HG03039 (cell line): ENCODE measurements around the gene DNPEP.
"Not testable (repeated sequence)": the region's sequence is repeated elsewhere in the genome, so short reads cannot be mapped to it uniquely, and the experiment has no call there.

ENCODE experiments used
- ATAC-seq: cut with Tn5 transposase; IDR thresholded peaks from one replicate; pipeline ENCODE4 v1.9.1; 2021; ENCODE audit warnings: mild to moderate bottlenecking, moderate library complexity; ENCODE audit not compliant: unreplicated experiment

DNPEP gene

GRCh38 chr2:219419331-219420197 is 31.9 kb upstream of the DNPEP start:
- ATAC-seq: no peak

- no peak for ATAC-seq
These were observed 31.3 kb upstream of the DNPEP start for GRCh38 chr2:219419012-219419324.

GRCh38 chr2:219418155-219419011 is 30.7 kb upstream of the DNPEP start, which contains the start of gene DES:
Gene DES, plus strand, starts transcription at chr2:219418377. Its CDS starts 86 bp downstream, at chr2:219418463.
- no peak for ATAC-seq

- ATAC-seq: no peak
These were observed 29.7 kb upstream of the DNPEP start for GRCh38 chr2:219417374-219417773.

- no peak for ATAC-seq
These were observed 29.2 kb upstream of the DNPEP start for GRCh38 chr2:219416938-219417337.

- ATAC-seq: no peak
These were observed 28.5 kb upstream of the DNPEP start for GRCh38 chr2:219416235-219416602.

- no peak for ATAC-seq
These were observed 28.0 kb upstream of the DNPEP start for GRCh38 chr2:219415580-219416234.

- ATAC-seq: no peak
These were observed 27.1 kb upstream of the DNPEP start for GRCh38 chr2:219414857-219415256.

- ATAC-seq: no peak
These were observed 22.7 kb upstream of the DNPEP start for GRCh38 chr2:219410390-219410789.

- no peak for ATAC-seq
These were observed 21.9 kb upstream of the DNPEP start for GRCh38 chr2:219409619-219410018.

- ATAC-seq: no peak
These were observed 20.9 kb upstream of the DNPEP start for GRCh38 chr2:219408631-219409030.

GRCh38 chr2:219408204-219408603 is 20.5 kb upstream of the DNPEP start:
- ATAC-seq: no peak

- not testable (repeated sequence) for ATAC-seq
These were observed 19.6 kb upstream of the DNPEP start for GRCh38 chr2:219407343-219407742.

GRCh38 chr2:219406861-219407230 is 19.1 kb upstream of the DNPEP start:
- ATAC-seq: no peak

- ATAC-seq: no peak
These were observed 18.5 kb upstream of the DNPEP start for GRCh38 chr2:219405958-219406860.

- no peak for ATAC-seq
These were observed 17.7 kb upstream of the DNPEP start for GRCh38 chr2:219405451-219405850.

- ATAC-seq: no peak
These were observed 17.2 kb upstream of the DNPEP start for GRCh38 chr2:219404954-219405353.

- ATAC-seq: no peak
These were observed 16.7 kb upstream of the DNPEP start for GRCh38 chr2:219404291-219404910.

GRCh38 chr2:219403861-219404260 is 16.1 kb upstream of the DNPEP start:
- no peak for ATAC-seq
